HG02678 (cell line): ENCODE data around the gene OR7G3.

Experiments used
- ATAC-seq: cut with Tn5 transposase; IDR thresholded peaks from one replicate; pipeline ENCODE4 v1.9.1; 2021; ENCODE audit warnings: mild to moderate bottlenecking, moderate library complexity; ENCODE audit not compliant: unreplicated experiment

Gene OR7G3

GRCh38 chr19:9126900-9127405 lies at the start of gene OR7G3:
Gene OR7G3 (minus strand): TSS chr19:9126950. CDS start chr19:9126950, 0 bp downstream.
- ATAC-seq: no peak

DNA sequence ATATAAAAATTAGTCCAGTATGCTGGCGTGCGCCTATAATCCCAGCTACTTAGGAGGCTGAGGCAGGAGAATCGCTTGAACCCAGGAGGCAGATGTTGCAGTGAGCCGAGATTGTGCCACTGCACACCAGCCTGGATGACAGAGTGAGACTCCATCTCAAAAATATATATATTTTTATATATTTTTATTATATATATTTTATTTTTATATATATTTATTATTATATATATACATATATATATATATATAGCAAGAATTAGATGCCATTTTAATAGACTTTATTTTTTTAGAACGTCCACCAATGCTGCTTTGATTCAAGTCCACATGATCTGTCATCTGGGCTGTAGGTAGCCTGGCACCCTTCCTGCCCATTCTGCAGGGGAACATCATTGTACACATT lies 48.6 kb upstream of the OR7G3 start:
- ATAC-seq: no peak

GRCh38 chr19:9171393-9171991 lies 44.7 kb upstream of the OR7G3 start:
- no peak for ATAC-seq

GRCh38 chr19:9166846-9167245 lies 40.1 kb upstream of the OR7G3 start:
- no peak for ATAC-seq

DNA sequence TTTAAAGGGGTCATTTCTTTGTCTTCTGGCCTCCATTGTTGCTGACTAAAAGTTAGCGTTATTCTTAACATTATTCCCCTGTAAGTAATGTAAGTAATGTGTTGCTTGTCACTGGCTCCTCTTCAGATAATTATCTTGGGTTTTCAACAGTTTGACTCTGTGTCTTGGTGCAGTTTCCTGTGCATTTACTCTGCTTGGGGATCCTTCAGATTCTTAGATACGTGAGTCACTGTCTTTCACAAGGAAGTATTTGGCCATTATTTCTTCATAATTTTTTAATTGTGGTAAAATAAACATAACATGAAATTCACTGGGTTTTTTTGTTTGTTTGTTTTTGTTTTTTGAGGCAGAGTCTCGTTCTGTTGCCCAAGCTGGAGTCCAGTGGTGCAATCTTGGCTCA lies 38.5 kb upstream of the OR7G3 start:
- no peak for ATAC-seq

- no peak for ATAC-seq
These were observed 34.7 kb upstream of the OR7G3 start for GRCh38 chr19:9161427-9161826.

DNA sequence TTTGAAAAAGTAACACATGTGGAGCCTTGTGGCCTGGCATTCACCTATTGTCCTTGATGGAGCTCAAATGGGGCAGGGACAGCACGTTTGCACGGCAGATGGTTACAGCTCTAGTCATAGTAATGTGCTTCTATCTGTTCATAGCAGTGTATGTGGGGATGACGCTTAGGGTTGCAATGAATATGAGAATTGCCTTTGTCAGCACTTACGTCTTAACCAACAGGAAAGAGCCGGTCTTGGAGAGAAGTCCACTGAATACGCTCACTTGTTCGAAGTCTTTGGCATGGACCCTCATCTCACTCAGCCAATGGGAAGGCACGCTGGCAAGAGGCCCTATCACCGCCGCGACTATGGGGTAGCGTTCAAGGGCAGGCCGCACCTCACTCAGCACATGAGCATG lies 33.1 kb upstream of the OR7G3 start:
- ATAC-seq: no peak

DNA sequence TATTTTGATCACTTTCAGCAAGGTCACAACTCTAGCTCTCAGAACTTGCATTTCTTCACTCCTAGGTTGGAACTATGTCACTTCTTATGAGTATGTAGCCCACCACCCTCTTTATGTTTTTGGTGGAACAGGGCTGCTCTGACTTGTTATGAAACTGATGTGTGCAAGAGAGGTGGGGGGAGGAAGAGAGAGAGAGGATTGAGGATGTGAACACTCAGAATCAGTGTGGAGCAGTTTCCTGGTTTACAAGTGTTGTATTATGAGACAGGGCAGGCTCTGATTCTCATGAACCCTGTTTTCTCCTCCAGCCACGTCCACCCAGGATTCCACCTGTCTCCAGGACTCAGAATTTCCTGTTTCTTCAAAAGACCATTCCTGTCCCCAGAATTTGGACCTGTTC lies 29.6 kb upstream of the OR7G3 start:
- no peak for ATAC-seq

DNA sequence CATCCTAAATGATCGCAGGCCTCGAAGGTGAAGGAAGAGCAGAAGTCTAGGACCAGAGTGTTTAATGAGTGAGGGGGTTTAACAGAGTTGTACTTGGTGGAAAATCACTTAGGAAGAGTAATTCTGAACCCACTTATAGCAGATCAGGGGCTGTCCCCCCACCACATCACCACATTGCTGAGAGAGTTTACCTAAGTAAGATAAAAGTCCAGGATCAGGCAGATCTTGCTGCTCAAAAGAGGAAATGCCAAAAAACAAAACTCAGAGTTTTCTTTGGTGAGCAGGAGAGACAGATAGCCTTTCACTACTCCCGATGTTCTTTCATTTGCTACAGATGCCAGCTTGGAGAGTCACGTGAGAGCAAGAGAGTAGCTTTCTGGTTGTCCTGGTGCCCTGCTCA lies 28.8 kb upstream of the OR7G3 start:
- no peak for ATAC-seq

GRCh38 chr19:9151367-9151766 lies 24.6 kb upstream of the OR7G3 start:
- ATAC-seq: no peak

DNA sequence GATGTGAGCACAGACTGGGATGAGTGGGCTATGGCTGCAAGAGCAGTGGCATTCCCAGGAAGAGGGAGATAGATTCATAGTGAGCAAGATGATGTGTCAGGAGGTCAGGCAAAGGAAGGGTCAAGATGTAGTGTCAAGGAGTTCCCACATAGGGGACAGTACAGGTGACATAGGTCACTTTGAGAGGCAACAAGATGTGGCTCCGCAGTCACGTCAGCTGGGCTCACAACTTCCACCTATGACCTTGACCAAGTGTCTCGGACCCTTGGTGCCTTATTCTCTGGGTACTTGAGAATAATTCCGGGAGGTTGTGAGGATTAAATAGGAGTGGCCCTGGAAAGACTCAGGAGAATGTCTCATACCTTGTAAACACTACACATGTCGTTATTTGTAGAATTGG lies 23.9 kb upstream of the OR7G3 start:
- ATAC-seq: no peak

GRCh38 chr19:9149997-9150396 lies 23.2 kb upstream of the OR7G3 start:
- no peak for ATAC-seq

DNA sequence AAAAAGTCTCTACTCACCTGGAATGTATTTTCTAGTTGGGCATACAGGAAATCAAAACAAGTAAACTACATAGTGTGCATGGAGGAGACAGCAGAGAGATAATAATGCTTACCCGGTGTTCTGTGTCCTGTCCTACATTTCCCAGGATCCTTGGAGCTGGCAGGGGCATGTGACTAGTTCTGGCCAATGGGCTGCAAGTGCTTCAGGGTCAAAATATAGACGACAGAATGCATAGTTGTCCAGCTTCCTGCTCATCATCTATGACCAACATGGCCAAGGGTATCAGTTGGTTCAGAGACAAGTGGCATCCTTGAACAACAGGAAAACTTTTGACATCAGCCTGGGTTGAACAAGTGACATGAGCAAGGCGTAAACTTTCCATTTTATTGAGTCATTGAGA lies 21.9 kb upstream of the OR7G3 start:
- ATAC-seq: no peak

GRCh38 chr19:9146882-9147281 lies 20.1 kb upstream of the OR7G3 start:
- ATAC-seq: no peak

- no peak for ATAC-seq
These were observed 18.2 kb upstream of the OR7G3 start for GRCh38 chr19:9144920-9145319.

DNA sequence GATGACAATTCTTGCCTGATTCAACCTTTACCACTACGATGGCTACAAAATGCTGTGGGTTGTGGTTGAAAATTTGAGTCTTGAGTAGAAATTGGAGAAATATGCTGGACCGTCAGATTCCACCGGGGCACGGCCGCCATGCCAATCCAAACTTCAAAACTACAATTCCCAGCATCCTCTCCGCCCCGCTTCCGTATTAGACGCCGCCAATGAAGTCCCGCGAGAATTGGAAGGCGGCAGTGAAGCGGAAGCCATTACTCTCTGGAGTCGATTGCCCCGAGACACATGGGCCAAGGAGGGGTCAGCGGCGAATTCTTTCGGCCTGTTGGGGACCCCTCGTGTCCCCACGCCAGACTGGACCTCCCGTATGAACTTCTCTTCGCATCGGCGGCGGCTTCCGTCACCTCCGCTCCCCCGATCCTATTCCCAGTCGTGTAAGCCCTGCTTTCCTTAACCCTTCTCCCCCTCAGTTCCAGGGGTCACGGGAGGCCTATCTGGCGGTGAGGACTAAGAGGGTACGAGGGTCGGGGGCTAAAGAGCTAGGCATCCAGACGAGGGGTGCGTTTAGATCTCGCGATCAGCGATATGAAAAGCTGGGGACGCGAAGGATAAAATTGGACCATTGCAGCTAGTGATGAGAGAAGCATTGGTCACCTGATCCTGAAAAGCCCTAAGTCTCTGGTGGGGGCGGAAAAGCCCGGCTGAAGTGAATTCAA lies 13.6 kb upstream of the OR7G3 start, which contains the start of gene ZNF317:
Gene ZNF317, plus strand, starts transcription at position 239 of the 716 bp plus-strand sequence. CDS start 15,620 bp downstream, outside the sequence.
- ATAC-seq: peak; percentile 95

DNA sequence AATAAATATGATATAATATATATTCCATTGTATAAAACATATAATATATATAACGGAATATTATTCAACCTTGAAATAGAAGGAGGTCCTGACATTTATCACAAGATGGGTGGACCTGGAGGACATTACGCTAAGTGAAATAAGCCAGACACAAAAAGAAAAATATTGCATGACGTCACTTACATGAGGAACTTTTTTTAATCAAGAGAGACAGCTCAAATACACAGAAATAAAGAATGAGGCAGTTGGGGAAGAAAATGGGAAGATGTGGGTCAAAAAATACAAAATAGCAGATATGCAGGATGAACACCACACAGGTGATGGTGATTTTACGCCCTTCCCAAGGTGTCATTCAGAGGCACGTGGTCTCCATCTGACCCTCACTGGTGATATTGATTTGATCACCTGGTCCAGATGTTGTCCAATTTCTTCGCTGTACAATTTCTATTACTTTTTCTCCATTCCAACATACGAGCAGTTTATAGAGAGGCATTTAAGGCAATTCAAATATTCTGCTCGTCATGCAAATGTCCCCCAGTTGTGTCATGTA lies 12.9 kb upstream of the OR7G3 start:
- ATAC-seq: no peak

DNA sequence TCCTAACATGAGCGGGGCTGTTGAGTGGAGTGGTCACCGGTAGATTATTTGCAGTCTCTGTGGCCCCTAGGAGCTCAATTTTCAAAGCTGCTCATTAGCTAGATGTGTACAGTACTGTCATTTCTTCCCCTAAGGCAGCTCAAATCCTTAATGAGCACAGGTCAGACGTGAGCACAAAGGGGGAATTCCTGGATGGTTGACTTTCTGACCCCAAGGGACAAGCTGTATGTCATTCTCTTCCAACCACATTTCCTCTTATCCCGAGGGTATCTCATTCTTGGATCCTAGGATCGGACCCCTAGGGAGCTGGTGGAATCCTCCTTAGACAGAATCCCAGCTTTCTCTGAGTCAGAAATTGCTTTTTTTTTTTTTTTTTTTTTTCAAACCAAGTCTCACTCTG lies 5.7 kb upstream of the OR7G3 start:
- ATAC-seq: no peak

DNA sequence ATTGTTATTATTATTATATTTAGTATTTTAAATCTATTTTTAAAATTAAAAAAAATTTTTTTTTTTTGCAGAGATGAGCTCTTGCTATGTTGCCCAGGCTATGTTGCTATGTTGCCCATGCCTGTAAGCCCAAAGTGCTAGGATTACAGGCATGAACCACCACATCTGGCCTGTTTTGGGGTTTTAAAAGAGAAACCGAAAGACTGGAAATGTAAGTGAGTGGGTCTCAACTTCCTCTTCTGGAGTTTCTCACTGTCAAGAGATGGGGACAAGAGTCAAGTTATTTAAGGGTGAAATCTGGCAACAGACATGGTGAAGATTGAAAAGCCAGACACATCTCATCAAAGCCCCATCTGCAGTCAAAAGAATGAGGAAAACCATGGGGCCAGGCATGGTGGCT lies 4.2 kb upstream of the OR7G3 start:
- ATAC-seq: no peak

- no peak for ATAC-seq
These were observed 1.4 kb upstream of the OR7G3 start for GRCh38 chr19:9128171-9128570.

GRCh38 chr19:9116547-9116946 lies 10.2 kb downstream of the OR7G3 start:
- ATAC-seq: no peak

GRCh38 chr19:9115307-9115813 lies 11.4 kb downstream of the OR7G3 start, which contains the start of gene OR7G1:
Gene OR7G1 (minus strand): TSS chr19:9115763. CDS start chr19:9115763, 0 bp downstream.
- ATAC-seq: no peak
